Left ventricle myocardium inferior (tissue), 1 donor: Measurements from ENCODE around the gene NUCB1. TPM values are rescaled to one million over a fixed set of nuclear protein-coding genes. Genes with fewer than 3 reads are reported as not detected.
A peak's percentile ranks its signal among the peaks of the same experiment; 100 is the strongest.

Experiments
- DNase-seq: peaks from one replicate; pipeline ENCODE4 v3.0.0-alpha.2; 2020
- H3K27ac ChIP-seq: fragments of 200-600 bp; replicated peaks from 2 replicates; pipeline ENCODE4 v1.8.0; 2021
- H3K27me3 ChIP-seq: fragments of 200-600 bp; 2 replicates; pipeline ENCODE4 v1.8.0; 2021; ENCODE audit warnings: low read depth
- H3K36me3 ChIP-seq: fragments of 200-600 bp; 2 replicates; pipeline ENCODE4 v1.8.0; 2021
- H3K4me1 ChIP-seq: fragments of 200-600 bp; 2 replicates; pipeline ENCODE4 v1.8.0; 2021
- H3K4me3 ChIP-seq: fragments of 200-600 bp; 2 replicates; pipeline ENCODE4 v1.8.0; 2021; ENCODE audit warnings: mild to moderate bottlenecking, moderate library complexity
- H3K9me3 ChIP-seq: fragments of 200-600 bp; replicated peaks from 2 replicates; pipeline ENCODE4 v1.8.0; 2021
- intact Hi-C: fragments of 100-400 bp; cut with micrococcal nuclease; formaldehyde crosslinking; loops from one replicate; pipeline ENCODE4 v1.11.0; 2022
- total RNA-seq: library from RNA; stranded (reverse); fragmentation: NEBNext Ultra II Directional; extraction: Animal tissue kit (Norgen Biotek cat#: 25700); gene quantifications from one replicate; pipeline ENCODE4 v1.2.1, GENCODE V29; 2021
- TF ChIP-seq, protein P1 (sequence below): fragments of 200-600 bp; IDR thresholded peaks from 2 replicates; pipeline ENCODE4 v1.8.0; 2021; ENCODE audit warnings: antibody characterized with exemption, mild to moderate bottlenecking, borderline replicate concordance
- donor health status: DM: no; HTN: yes; CAD: no; lungs with severe emphysema.

NUCB1 gene
- total RNA-seq, 1 donor from 2014 or later: 221 TPM

DNA sequence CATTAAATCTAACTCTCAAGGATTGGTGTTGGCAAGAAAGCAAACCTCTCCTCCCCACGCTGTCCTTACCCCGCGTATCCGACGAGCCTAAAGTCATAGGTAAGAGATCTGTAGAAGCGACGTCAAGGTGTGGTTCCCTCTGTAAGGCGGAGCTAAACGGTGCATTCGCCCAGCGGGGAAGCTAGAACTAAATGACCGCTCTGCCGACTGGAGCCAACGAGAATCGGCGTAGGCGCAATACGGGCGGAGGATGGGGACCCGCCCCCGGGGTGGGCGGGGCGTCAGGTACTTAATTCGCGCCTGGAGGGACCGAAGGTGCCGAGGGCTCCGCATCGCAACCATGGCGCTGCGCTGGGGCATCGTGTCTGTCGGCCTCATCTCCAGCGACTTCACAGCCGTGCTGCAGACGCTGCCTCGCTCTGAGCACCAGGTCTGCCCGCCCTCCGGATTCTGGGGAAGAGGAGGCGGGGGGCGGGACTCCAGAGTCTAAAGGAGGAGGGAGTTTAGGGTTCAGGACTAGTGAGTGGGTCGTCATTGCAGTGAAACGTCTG, 33.3 kb downstream of the NUCB1 start, which contains the start of gene DHDH:
TSS of gene DHDH (plus strand) at position 318 of the 551 bp plus-strand sequence. CDS start at position 341, 23 bp downstream.
- peak; percentile 67 for DNase-seq
- intact Hi-C loops: no loop called here
- TF ChIP-seq, protein P1, sequence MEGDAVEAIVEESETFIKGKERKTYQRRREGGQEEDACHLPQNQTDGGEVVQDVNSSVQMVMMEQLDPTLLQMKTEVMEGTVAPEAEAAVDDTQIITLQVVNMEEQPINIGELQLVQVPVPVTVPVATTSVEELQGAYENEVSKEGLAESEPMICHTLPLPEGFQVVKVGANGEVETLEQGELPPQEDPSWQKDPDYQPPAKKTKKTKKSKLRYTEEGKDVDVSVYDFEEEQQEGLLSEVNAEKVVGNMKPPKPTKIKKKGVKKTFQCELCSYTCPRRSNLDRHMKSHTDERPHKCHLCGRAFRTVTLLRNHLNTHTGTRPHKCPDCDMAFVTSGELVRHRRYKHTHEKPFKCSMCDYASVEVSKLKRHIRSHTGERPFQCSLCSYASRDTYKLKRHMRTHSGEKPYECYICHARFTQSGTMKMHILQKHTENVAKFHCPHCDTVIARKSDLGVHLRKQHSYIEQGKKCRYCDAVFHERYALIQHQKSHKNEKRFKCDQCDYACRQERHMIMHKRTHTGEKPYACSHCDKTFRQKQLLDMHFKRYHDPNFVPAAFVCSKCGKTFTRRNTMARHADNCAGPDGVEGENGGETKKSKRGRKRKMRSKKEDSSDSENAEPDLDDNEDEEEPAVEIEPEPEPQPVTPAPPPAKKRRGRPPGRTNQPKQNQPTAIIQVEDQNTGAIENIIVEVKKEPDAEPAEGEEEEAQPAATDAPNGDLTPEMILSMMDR: no peak
- Histone ChIP-seq H3K36me3 (no peaks in the 10 kb centered on the region), H3K27me3 (no peaks in the 10 kb centered on the region), H3K27ac (no peak within 1 kb of the TSS), H3K4me3 (peak within 1 kb of the TSS; percentile 65), H3K4me1 (peaks cover 16% of the 10 kb centered on the region), H3K9me3 (no peaks in the 10 kb centered on the region)

DNA sequence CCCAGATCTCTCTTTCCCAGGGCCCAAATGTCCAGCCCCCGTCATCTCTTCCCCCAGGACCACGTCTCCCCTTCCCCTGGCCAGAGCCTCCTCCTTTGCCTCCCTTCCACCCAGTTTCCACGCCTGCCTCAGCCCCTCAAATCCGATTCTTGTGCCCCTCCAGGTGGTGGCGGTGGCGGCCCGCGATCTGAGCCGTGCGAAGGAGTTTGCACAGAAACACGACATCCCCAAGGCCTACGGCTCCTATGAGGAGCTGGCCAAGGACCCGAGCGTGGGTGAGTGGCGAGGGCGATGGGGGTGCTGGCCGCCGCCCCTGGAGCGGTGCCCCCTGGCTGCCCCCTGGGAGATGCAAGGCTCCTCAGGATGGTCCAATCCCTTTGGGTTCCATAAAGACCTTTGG, 34.7 kb downstream of the NUCB1 start:
- TF ChIP-seq, protein P1: no peak
- no peaks in the 10 kb centered on the region for H3K27me3 ChIP-seq
- no peak for DNase-seq
- intact Hi-C loops: no loop called here
- no peak overlapping the region for H3K4me3 ChIP-seq
- no peaks in the 10 kb centered on the region for H3K36me3 ChIP-seq
- no peak overlapping the region for H3K27ac ChIP-seq
- no peaks in the 10 kb centered on the region for H3K9me3 ChIP-seq
- H3K4me1 ChIP-seq: peaks cover 16% of the 10 kb centered on the region

- DNase-seq: no peak
- Histone ChIP-seq H3K4me3 (no peak overlapping the region), H3K4me1 (peaks cover 16% of the 10 kb centered on the region), H3K27ac (no peak overlapping the region), H3K36me3 (no peaks in the 10 kb centered on the region), H3K27me3 (no peaks in the 10 kb centered on the region), H3K9me3 (peaks cover 4% of the 10 kb centered on the region)
- TF ChIP-seq, protein P1: no peak
- intact Hi-C loops: no loop called here
These were observed 35.8 kb downstream of the NUCB1 start for GRCh38 chr19:48935864-48936263.

- TF ChIP-seq, protein P1: no peak
- H3K27ac ChIP-seq: no peak overlapping the region
- H3K9me3 ChIP-seq: peaks cover 8% of the 10 kb centered on the region
- no peak for DNase-seq
- intact Hi-C loops: no loop called here
- H3K36me3 ChIP-seq: no peaks in the 10 kb centered on the region
- H3K4me1 ChIP-seq: peaks cover 11% of the 10 kb centered on the region
- H3K4me3 ChIP-seq: no peak overlapping the region
- H3K27me3 ChIP-seq: no peaks in the 10 kb centered on the region
These were observed 38.1 kb downstream of the NUCB1 start for GRCh38 chr19:48938256-48938655.

DNA sequence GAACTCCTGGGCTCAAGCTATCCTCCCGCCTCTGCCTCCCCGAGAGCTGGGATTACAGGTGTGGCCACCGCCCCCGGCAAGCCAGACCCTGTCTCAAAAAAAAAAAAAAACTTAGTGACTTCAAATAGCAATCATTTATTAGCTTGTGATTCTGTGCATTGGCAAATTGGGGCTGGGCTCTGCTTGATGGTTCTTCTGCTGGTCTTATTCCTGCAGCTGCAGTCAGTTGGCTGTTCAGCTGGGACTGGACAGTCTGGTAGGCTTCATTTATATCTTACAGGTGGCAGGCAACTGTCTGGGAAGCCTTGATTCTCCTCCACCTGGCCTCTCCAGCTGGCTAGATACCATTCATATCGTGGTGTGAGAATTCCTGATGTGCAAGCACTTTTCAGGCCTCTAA, 40.8 kb downstream of the NUCB1 start:
- no peak overlapping the region for H3K27ac ChIP-seq
- no peaks in the 10 kb centered on the region for H3K27me3 ChIP-seq
- no peaks in the 10 kb centered on the region for H3K36me3 ChIP-seq
- TF ChIP-seq, protein P1: no peak
- H3K4me3 ChIP-seq: no peak overlapping the region
- no peak for DNase-seq
- peaks cover 8% of the 10 kb centered on the region for H3K9me3 ChIP-seq
- H3K4me1 ChIP-seq: peaks cover 4% of the 10 kb centered on the region
- intact Hi-C loops: no loop called here

DNA sequence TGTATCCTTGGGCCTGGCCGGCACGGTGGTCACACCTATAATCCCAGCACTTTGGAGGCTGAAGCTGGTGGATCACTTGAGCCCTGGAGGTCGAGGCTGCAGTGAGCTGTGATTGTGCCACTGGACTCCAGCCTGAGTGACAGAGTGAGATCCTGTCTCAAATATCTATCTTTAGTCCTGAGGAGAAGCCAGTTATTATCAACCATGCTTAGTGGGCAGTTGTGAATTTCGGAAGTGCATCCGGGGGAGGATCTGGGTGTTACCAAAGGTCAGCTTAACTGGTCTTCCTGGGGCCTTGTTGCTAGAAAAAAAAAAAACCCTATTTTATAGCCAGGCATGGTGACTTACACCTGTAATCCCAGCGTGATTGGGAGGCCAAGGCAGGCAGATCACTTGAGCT, 43.0 kb downstream of the NUCB1 start:
- TF ChIP-seq, protein P1: no peak
- H3K27me3 ChIP-seq: no peaks in the 10 kb centered on the region
- no peaks in the 10 kb centered on the region for H3K4me1 ChIP-seq
- no peaks in the 10 kb centered on the region for H3K36me3 ChIP-seq
- DNase-seq: no peak
- peaks cover 8% of the 10 kb centered on the region for H3K9me3 ChIP-seq
- intact Hi-C loops: no loop called here
- no peak overlapping the region for H3K4me3 ChIP-seq
- H3K27ac ChIP-seq: no peak overlapping the region
